HEK293 (cell line): Measurements from ENCODE around the gene STS.

Experiments
- CTCF ChIA-PET: fragments of 350-600 bp; formaldehyde crosslinking; extraction: SDS; loops from one replicate; lab custom pipeline; 2021; ENCODE audit warnings: antibody characterized with exemption; lab: Yijun Ruan, JAX
- POLR2A ChIA-PET: fragments of 300-600 bp; formaldehyde crosslinking; extraction: SDS; loops from one replicate; lab custom pipeline; 2020; ENCODE audit warnings: antibody characterized with exemption, inconsistent platforms; lab: Yijun Ruan, JAX
- H3K27ac ChIP-seq: fragments of 200-500 bp; sonication (Bioruptor generic); 2 replicates; pipeline ENCODE4 v1.5.1; 2014; ENCODE audit warnings: low read depth, low read length, control low read depth, inconsistent platforms; ENCODE audit errors: extremely low read depth
- H3K36me3 ChIP-seq, 2 experiments: fragments of 200-500 bp in 1 of 2; sonication (Bioruptor generic) in 1 of 2; 1 replicate in 1 of 2; 2 replicates in 1 of 2; pipeline ENCODE4 v1.5.1; 2014 to 2017; ENCODE audit warnings: inconsistent platforms in 2 of 2, low read length in 2 of 2; ENCODE audit not compliant: control insufficient read depth in 2 of 2, insufficient read depth in 1 of 2
- H3K4me1 ChIP-seq: fragments of 200-500 bp; sonication (Bioruptor generic); 2 replicates; pipeline ENCODE4 v1.5.1; 2014; ENCODE audit warnings: mild to moderate bottlenecking, low read length, inconsistent platforms; ENCODE audit not compliant: control insufficient read depth, insufficient read depth
- H3K4me3 ChIP-seq: 2 replicates; pipeline ENCODE4 v1.5.1; 2011; ENCODE audit warnings: low read depth, mild to moderate bottlenecking, control low read depth, low read length, moderate library complexity
- H3K9me3 ChIP-seq: fragments of 200-500 bp; sonication (Bioruptor generic); 2 replicates; pipeline ENCODE4 v1.5.1; 2014; ENCODE audit warnings: low read depth, low read length, inconsistent platforms; ENCODE audit not compliant: control insufficient read depth, insufficient read depth
- CTCF ChIP-seq: fragments of 450-650 bp; formaldehyde crosslinking; IDR thresholded peaks from 2 replicates; pipeline ENCODE4 v1.5.1; 2016; ENCODE audit warnings: missing biosample characterization, missing genetic modification characterization
- GLI4 ChIP-seq: fragments of 450-650 bp; formaldehyde crosslinking; IDR thresholded peaks from 2 replicates; pipeline ENCODE4 v1.5.1; 2016; ENCODE audit warnings: missing biosample characterization, missing genetic modification characterization
- REST ChIP-seq: fragments of 450-650 bp; formaldehyde crosslinking; IDR thresholded peaks from 2 replicates; pipeline ENCODE4 v1.5.1; 2016; ENCODE audit warnings: missing biosample characterization, missing genetic modification characterization
- ZBTB48 ChIP-seq: fragments of 450-650 bp; formaldehyde crosslinking; IDR thresholded peaks from 2 replicates; pipeline ENCODE4 v1.5.1; 2016; ENCODE audit warnings: missing biosample characterization, missing genetic modification characterization
- ZIC2 ChIP-seq: fragments of 450-650 bp; formaldehyde crosslinking; IDR thresholded peaks from 2 replicates; pipeline ENCODE4 v1.5.1; 2016; ENCODE audit warnings: missing biosample characterization, missing genetic modification characterization
- ZNF292 ChIP-seq: fragments of 450-650 bp; formaldehyde crosslinking; IDR thresholded peaks from 2 replicates; pipeline ENCODE4 v1.5.1; 2016; ENCODE audit warnings: low read depth, missing biosample characterization, missing genetic modification characterization, borderline replicate concordance
- ZNF366 ChIP-seq: fragments of 450-650 bp; formaldehyde crosslinking; conservative IDR thresholded peaks from 2 replicates; pipeline ENCODE4 v1.5.1; 2016; ENCODE audit warnings: missing biosample characterization, missing genetic modification characterization
- ZNF677 ChIP-seq: fragments of 450-650 bp; IDR thresholded peaks from 2 replicates; pipeline ENCODE4 v1.5.0; 2018; ENCODE audit warnings: missing biosample characterization, mild to moderate bottlenecking, missing genetic modification characterization, moderate library complexity
- TF ChIP-seq, protein P1 (sequence below): fragments of 450-650 bp; formaldehyde crosslinking; IDR thresholded peaks from 2 replicates; pipeline ENCODE4 v1.5.1; 2017; ENCODE audit warnings: missing biosample characterization, missing genetic modification characterization

STS gene

GRCh38 chrX:7158468-7158990 is 11.0 kb downstream of the STS start:
- Histone ChIP-seq H3K4me1 (no peaks in the 10 kb centered on the region), H3K9me3 (no peaks in the 10 kb centered on the region)
- ChIA-PET CTCF (no interaction called here), POLR2A (no interaction called here)
- peak; percentile 69 for TF ChIP-seq REST (tag by site-specific recombination)
- no peak for TF ChIP-seq ZNF292 (tag by site-specific recombination)
- TF ChIP-seq, all 188 proteins: peak for 1
- Histone ChIP-seq H3K27ac (no peak overlapping the region), H3K36me3 (no peaks in the 10 kb centered on the region), H3K4me3 (no peak overlapping the region)

GRCh38 chrX:7159149-7159861 is 11.8 kb downstream of the STS start:
- TF ChIP-seq GLI4 (tag by site-specific recombination) (no peak), CTCF (tag by site-specific recombination) (no peak), REST (tag by site-specific recombination) (no peak), ZNF677 (tag by site-specific recombination) (no peak), ZBTB48 (no peak), ZIC2 (tag by site-specific recombination) (peak; percentile 45), ZNF366 (tag by site-specific recombination) (no peak)
- TF ChIP-seq, protein P1, sequence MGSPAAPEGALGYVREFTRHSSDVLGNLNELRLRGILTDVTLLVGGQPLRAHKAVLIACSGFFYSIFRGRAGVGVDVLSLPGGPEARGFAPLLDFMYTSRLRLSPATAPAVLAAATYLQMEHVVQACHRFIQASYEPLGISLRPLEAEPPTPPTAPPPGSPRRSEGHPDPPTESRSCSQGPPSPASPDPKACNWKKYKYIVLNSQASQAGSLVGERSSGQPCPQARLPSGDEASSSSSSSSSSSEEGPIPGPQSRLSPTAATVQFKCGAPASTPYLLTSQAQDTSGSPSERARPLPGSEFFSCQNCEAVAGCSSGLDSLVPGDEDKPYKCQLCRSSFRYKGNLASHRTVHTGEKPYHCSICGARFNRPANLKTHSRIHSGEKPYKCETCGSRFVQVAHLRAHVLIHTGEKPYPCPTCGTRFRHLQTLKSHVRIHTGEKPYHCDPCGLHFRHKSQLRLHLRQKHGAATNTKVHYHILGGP (tag by site-specific recombination) = no peak
- no peaks in the 10 kb centered on the region for H3K9me3 ChIP-seq
- CTCF ChIA-PET = no interaction called here
- no peak overlapping the region for H3K27ac ChIP-seq
- POLR2A ChIA-PET = no interaction called here
- no peak overlapping the region for H3K4me3 ChIP-seq
- H3K4me1 ChIP-seq = no peaks in the 10 kb centered on the region
- H3K36me3 ChIP-seq = no peaks in the 10 kb centered on the region
